Activated CD4-positive, alpha-beta memory T cell treated with anti-CD3 and anti-CD28 coated beads, Interleukin-2, amount 10 ng/mL, durations not matched to agents 7 days and 5 days (primary cell): ENCODE data around the gene SLC25A2. TPM values are rescaled to one million over a fixed set of nuclear protein-coding genes. Genes with fewer than 3 reads are reported as not detected.

Experiments
- CTCF ChIA-PET: fragments of 350-600 bp; sonication (Branson Sonifier 250); formaldehyde crosslinking; loops from one replicate; lab custom pipeline; 2021; ENCODE audit warnings: antibody characterized with exemption, inconsistent platforms; lab: Charles Lee
- POLR2A ChIA-PET: fragments of 350-600 bp; sonication (Branson Sonifier 250); formaldehyde crosslinking; loops from one replicate; lab custom pipeline; 2021; ENCODE audit warnings: antibody characterized with exemption; lab: Charles Lee
- DNase-seq: peaks from one replicate; pipeline ENCODE4 v3.0.0-alpha.2; 2020
- H3K27ac Mint-ChIP-seq: one replicate; pipeline ENCODE4 v1.8.0; 2021; ENCODE audit warnings: mild to moderate bottlenecking, mixed read lengths
- H3K27me3 Mint-ChIP-seq: one replicate; pipeline ENCODE4 v1.8.0; 2021; ENCODE audit warnings: mixed read lengths
- H3K36me3 Mint-ChIP-seq: one replicate; pipeline ENCODE4 v1.8.0; 2021; ENCODE audit warnings: low read depth, mixed read lengths
- H3K4me1 Mint-ChIP-seq: one replicate; pipeline ENCODE4 v1.8.0; 2021; ENCODE audit warnings: mixed read lengths
- H3K4me3 Mint-ChIP-seq: one replicate; pipeline ENCODE4 v1.8.0; 2021; ENCODE audit warnings: mild to moderate bottlenecking, mixed read lengths
- H3K9me3 Mint-ChIP-seq: one replicate; pipeline ENCODE4 v1.8.0; 2021; ENCODE audit warnings: mixed read lengths
- total RNA-seq, 2 experiments: library from RNA; stranded (reverse); gene quantifications; one replicate each; pipeline ENCODE4 v1.2.3, GENCODE V29; 2021

Gene SLC25A2
- total RNA-seq, 2 experiments from 2014 or later, result 0.38 to 0.50 TPM

DNA sequence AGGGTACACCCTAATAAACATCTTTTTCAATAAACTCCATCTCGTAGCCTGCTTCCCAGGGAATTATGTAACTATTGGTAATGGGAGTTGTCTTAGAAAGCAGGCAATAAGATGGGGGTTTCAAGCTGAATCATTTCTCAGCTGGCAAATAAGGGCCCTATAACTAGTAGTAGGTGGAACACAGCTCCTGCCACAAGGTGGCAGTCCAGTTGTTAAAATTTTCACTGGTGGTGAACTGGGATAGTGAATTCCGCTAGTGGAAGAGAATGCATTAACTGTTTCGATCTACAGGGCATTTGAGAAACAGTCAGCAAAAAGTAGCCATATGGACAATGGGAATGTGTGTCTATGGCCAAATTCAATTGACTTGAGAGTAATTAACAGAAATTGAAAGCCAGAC lies 30.9 kb downstream of the SLC25A2 start:
- CTCF ChIA-PET, result no interaction called here
- POLR2A ChIA-PET, result no interaction called here

DNA sequence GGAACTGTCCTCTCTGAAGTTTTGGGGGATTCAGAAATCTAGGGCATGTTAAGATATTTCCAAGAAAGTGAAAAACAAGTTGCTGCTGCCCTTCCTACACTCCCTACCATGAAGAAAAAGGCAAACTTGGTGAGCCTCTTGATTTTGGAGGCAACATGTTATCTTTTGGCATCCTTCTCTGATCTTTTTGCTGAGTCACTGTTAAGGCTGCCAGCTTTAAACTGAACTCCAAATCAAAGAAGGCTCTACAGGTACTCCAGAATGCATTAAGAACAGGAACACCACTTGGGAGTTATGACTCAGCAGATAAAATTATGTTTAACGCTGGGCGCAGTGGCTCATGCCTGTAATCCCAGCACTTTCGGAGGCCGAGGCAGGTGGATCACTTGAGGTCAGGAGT lies 34.7 kb downstream of the SLC25A2 start:
- peaks cover 6% of the 10 kb centered on the region for H3K36me3 Mint-ChIP-seq
- H3K27me3 Mint-ChIP-seq, result no peaks in the 10 kb centered on the region
- no peak for DNase-seq
- H3K27ac Mint-ChIP-seq, result no peak overlapping the region
- H3K4me3 Mint-ChIP-seq, result no peak overlapping the region
- ChIA-PET POLR2A (no interaction called here), CTCF (no interaction called here)
- peaks cover 63% of the 10 kb centered on the region for H3K9me3 Mint-ChIP-seq
- no peaks in the 10 kb centered on the region for H3K4me1 Mint-ChIP-seq

More for the DNA sequence above, 30.9 kb downstream of the SLC25A2 start:
- peaks cover 6% of the 10 kb centered on the region for H3K36me3 Mint-ChIP-seq
- peaks cover 55% of the 10 kb centered on the region for H3K9me3 Mint-ChIP-seq
- DNase-seq, result no peak
- H3K4me1 Mint-ChIP-seq, result no peaks in the 10 kb centered on the region
- no peak overlapping the region for H3K27ac Mint-ChIP-seq
- no peaks in the 10 kb centered on the region for H3K27me3 Mint-ChIP-seq
- no peak overlapping the region for H3K4me3 Mint-ChIP-seq

DNA sequence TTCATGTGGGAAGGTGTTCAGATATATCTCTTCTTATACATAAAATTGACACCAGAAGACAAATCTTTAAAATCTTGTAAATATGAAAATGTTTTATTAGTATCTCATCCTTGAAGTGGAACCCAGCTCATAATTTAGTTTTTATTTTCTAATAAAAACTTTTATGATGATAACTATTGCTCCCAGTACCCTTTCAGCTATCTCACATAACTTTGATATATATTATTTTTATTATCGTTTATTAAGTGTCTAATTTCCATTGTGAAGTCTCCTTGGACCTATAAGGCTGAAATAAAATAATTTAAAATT lies 42.7 kb downstream of the SLC25A2 start:
- ChIA-PET POLR2A (interaction anchor here (1.5 kb wide), 1 partner anchor 59 kb away, joined by 4 read pairs; no protein-coding TSS in a partner anchor), CTCF (no interaction called here)
- peaks cover 16% of the 10 kb centered on the region for H3K36me3 Mint-ChIP-seq
- no peak for DNase-seq
- H3K9me3 Mint-ChIP-seq, result peaks cover 65% of the 10 kb centered on the region
- H3K27me3 Mint-ChIP-seq, result no peaks in the 10 kb centered on the region
- H3K4me3 Mint-ChIP-seq, result no peak overlapping the region
- H3K27ac Mint-ChIP-seq, result no peak overlapping the region
- no peaks in the 10 kb centered on the region for H3K4me1 Mint-ChIP-seq

DNA sequence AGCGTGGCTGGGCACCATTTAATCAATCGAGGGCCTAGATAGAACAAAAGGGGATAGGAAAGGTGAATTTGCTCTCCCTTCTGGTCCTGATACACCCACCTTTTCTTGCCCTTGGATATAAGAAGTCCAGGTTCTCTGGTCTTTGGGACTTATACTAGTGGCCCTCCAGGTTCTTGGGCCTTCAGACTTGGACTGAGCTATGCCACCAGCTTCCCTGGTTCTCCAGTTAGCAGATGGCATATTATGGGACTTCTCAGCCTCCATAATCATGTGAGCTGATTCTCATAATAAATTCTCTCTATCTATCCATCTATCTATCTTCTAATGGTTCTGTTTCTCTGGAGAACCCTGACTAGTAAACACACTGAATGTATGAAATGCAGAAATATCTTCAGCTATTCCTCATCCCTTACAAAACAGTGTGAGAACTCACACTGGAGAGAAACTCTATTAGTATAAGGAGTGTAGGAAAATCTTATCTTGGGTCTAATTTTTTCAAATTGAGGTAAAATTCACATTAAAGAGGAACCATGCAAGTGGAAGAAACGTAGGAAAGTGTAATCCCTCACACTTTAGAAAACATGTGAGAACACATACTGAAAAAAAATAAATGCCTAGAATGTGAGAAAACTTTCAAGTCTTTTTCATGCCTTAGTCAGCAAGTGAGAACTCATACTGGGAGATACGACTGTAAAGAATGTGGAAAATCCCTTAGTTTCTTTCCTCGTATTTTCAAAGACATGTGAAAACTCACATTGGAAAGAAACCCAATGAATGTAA lies 43.2 kb downstream of the SLC25A2 start:
- no peaks in the 10 kb centered on the region for H3K4me1 Mint-ChIP-seq
- CTCF ChIA-PET, result no interaction called here
- H3K27me3 Mint-ChIP-seq, result no peaks in the 10 kb centered on the region

GRCh38 chr5:141258948-141259347 lies 44.9 kb downstream of the SLC25A2 start:
- no peak overlapping the region for H3K27ac Mint-ChIP-seq
- H3K4me1 Mint-ChIP-seq, result no peaks in the 10 kb centered on the region
- H3K9me3 Mint-ChIP-seq, result peaks cover 69% of the 10 kb centered on the region
- no peaks in the 10 kb centered on the region for H3K27me3 Mint-ChIP-seq
- peaks cover 17% of the 10 kb centered on the region for H3K36me3 Mint-ChIP-seq
- CTCF ChIA-PET, result no interaction called here
- H3K4me3 Mint-ChIP-seq, result no peak overlapping the region
- DNase-seq, result no peak
- POLR2A ChIA-PET, result no interaction called here

More for the DNA sequence above, 43.2 kb downstream of the SLC25A2 start:
- Mint-ChIP-seq H3K9me3 (peaks cover 65% of the 10 kb centered on the region), H3K27ac (no peak overlapping the region), H3K36me3 (peaks cover 16% of the 10 kb centered on the region), H3K4me3 (no peak overlapping the region)
- DNase-seq, result no peak
- POLR2A ChIA-PET, result interaction anchor here (1.5 kb wide), 1 partner anchor 59 kb away, joined by 4 read pairs; no protein-coding TSS in a partner anchor

DNA sequence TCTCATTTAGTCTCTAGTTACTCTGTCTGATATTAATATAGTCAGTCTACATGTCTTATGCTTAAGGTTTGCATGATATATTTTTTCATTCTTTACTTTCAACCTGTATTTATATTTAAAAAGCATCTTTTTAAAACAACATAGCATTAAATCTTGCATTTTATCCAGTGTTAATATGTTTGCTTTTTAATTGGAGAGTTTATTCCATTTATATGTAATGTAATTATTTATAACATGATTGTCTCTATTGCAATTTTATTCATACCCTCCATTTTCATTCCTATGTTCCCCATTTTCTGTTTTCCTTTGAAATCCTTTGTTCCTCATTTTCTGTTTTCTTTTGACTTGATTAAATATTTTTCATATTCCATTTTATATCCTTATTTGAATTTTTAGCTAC lies 45.4 kb downstream of the SLC25A2 start:
- H3K4me1 Mint-ChIP-seq, result no peaks in the 10 kb centered on the region
- CTCF ChIA-PET, result no interaction called here
- DNase-seq, result no peak
- no peak overlapping the region for H3K4me3 Mint-ChIP-seq
- H3K27me3 Mint-ChIP-seq, result no peaks in the 10 kb centered on the region
- peaks cover 15% of the 10 kb centered on the region for H3K36me3 Mint-ChIP-seq
- H3K27ac Mint-ChIP-seq, result no peak overlapping the region
- POLR2A ChIA-PET, result no interaction called here
- H3K9me3 Mint-ChIP-seq, result peaks cover 72% of the 10 kb centered on the region

Other genes starting within 250 kb of the SLC25A2 start
- gene PCDHB2, start 209.4 kb downstream of the SLC25A2 start, total RNA-seq, result under 1 TPM in 1 of 2 experiments, not detected in 1; 0.20 TPM
- not detected for gene PCDHB3, start 203.6 kb downstream of the SLC25A2 start, total RNA-seq
- not detected for gene PCDHB4, start 182.2 kb downstream of the SLC25A2 start, total RNA-seq
- gene PCDHB5, start 168.8 kb downstream of the SLC25A2 start, total RNA-seq, result not detected
- gene PCDHB6, start 154.0 kb downstream of the SLC25A2 start, total RNA-seq, result not detected
- gene PCDHB7, start 131.4 kb downstream of the SLC25A2 start, total RNA-seq, result not detected
- gene PCDHB8, start 126.3 kb downstream of the SLC25A2 start, total RNA-seq, result not detected
- gene PCDHB16, start 121.7 kb downstream of the SLC25A2 start, total RNA-seq, result not detected
- not detected for gene PCDHB9, start 116.9 kb downstream of the SLC25A2 start, total RNA-seq
- gene PCDHB10, start 111.7 kb downstream of the SLC25A2 start, total RNA-seq, result not detected
- gene PCDHB11, start 104.4 kb downstream of the SLC25A2 start, total RNA-seq, result not detected
- not detected for gene PCDHB12, start 95.3 kb downstream of the SLC25A2 start, total RNA-seq
- not detected for gene PCDHB13, start 90.1 kb downstream of the SLC25A2 start, total RNA-seq
- not detected for gene PCDHB14, start 80.7 kb downstream of the SLC25A2 start, total RNA-seq
- gene PCDHB15, start 58.7 kb downstream of the SLC25A2 start, total RNA-seq, result not detected
- 10 to 100 TPM; 74.3 to 75.1 TPM for gene TAF7, start 16.7 kb upstream of the SLC25A2 start, total RNA-seq
- under 1 TPM in 1 of 2 experiments, not detected in 1; 0.05 TPM for gene PCDHGA1, start 26.5 kb upstream of the SLC25A2 start, total RNA-seq
- gene PCDHGA2, start 34.7 kb upstream of the SLC25A2 start, total RNA-seq, result under 1 TPM in 1 of 2 experiments, not detected in 1; 0.05 TPM
- gene PCDHGA3, start 39.8 kb upstream of the SLC25A2 start, total RNA-seq, result not detected
- under 1 TPM in 1 of 2 experiments, not detected in 1; 0.13 TPM for gene PCDHGB1, start 46.0 kb upstream of the SLC25A2 start, total RNA-seq
- under 1 TPM; 0.08 to 0.10 TPM for gene PCDHGA4, start 51.0 kb upstream of the SLC25A2 start, total RNA-seq
- under 1 TPM; 0.18 to 0.23 TPM for gene PCDHGB2, start 55.9 kb upstream of the SLC25A2 start, total RNA-seq
- gene PCDHGA5, start 60.1 kb upstream of the SLC25A2 start, total RNA-seq, result not detected
- gene PCDHGB3, start 66.2 kb upstream of the SLC25A2 start, total RNA-seq, result under 1 TPM; 0.10 to 0.25 TPM
- under 1 TPM; 0.10 TPM for gene PCDHGA6, start 69.8 kb upstream of the SLC25A2 start, total RNA-seq
- under 1 TPM in 1 of 2 experiments, not detected in 1; 0.08 TPM for gene PCDHGA7, start 78.7 kb upstream of the SLC25A2 start, total RNA-seq
- not detected for gene PCDHGB4, start 83.6 kb upstream of the SLC25A2 start, total RNA-seq
- not detected for gene PCDHGA8, start 88.6 kb upstream of the SLC25A2 start, total RNA-seq
- not detected for gene PCDHGB5, start 93.9 kb upstream of the SLC25A2 start, total RNA-seq
- gene PCDHGA9, start 98.7 kb upstream of the SLC25A2 start, total RNA-seq, result not detected
- not detected for gene PCDHGB6, start 104.0 kb upstream of the SLC25A2 start, total RNA-seq
- gene PCDHGA10, start 108.9 kb upstream of the SLC25A2 start, total RNA-seq, result under 1 TPM in 1 of 2 experiments, not detected in 1; 0.05 TPM
- gene PCDHGB7, start 113.6 kb upstream of the SLC25A2 start, total RNA-seq, result under 1 TPM in 1 of 2 experiments, not detected in 1; 0.08 TPM
- gene PCDHGA11, start 117.0 kb upstream of the SLC25A2 start, total RNA-seq, result not detected
- gene PCDHGA12, start 126.5 kb upstream of the SLC25A2 start, total RNA-seq, result not detected
- not detected for gene PCDHGC3, start 171.9 kb upstream of the SLC25A2 start, total RNA-seq
- gene PCDHGC4, start 181.0 kb upstream of the SLC25A2 start, total RNA-seq, result not detected
- not detected for gene PCDHGC5, start 185.0 kb upstream of the SLC25A2 start, total RNA-seq